ENCODE results near the gene ABCB8. TPM values are rescaled to one million over a fixed set of nuclear protein-coding genes. Genes with fewer than 3 reads are reported as not detected.

ABCB8 gene
- 40.2 to 49.4 TPM (median 46.1 TPM) in 5 replicates for total RNA-seq (2022; extraction: Qiagen RNA extraction)

GRCh38 chr7:151028131-151028947 lies at the start of gene ABCB8:
Gene ABCB8 (plus strand): TSS chr7:151028450. CDS start chr7:151028516, 66 bp downstream.

GRCh38 chr7:150990416-150991186 lies 37.6 kb upstream of the ABCB8 start, which contains the start of gene NOS3:
Gene NOS3 (plus strand): TSS chr7:150991017. CDS start chr7:150993804, 2,787 bp downstream.

GRCh38 chr7:151024435-151025056 lies 3.7 kb upstream of the ABCB8 start, which contains the start of gene ATG9B:
Gene ATG9B (minus strand): TSS chr7:151024494. CDS start chr7:151024423, 71 bp downstream.

GRCh38 chr7:151047976-151048815 lies 19.9 kb downstream of the ABCB8 start, which contains the start of gene ASIC3:
Gene ASIC3 (plus strand): TSS chr7:151048531. CDS start chr7:151048886, 355 bp downstream.

GRCh38 chr7:151057506-151057988 lies 29.3 kb downstream of the ABCB8 start, which contains the start of gene CDK5:
Gene CDK5 (minus strand): TSS chr7:151057897. CDS start chr7:151057848, 49 bp downstream.

GRCh38 chr7:151059367-151060112 lies 31.3 kb downstream of the ABCB8 start, which contains the start of gene SLC4A2:
Gene SLC4A2 (plus strand): TSS chr7:151059589. CDS start chr7:151061988, 2,399 bp downstream.

GRCh38 chr7:151080522-151081169 lies 52.4 kb downstream of the ABCB8 start, which contains the start of gene FASTK:
Gene FASTK (minus strand): TSS chr7:151080809. CDS start chr7:151080766, 43 bp downstream.

GRCh38 chr7:151083071-151083823 lies 55.0 kb downstream of the ABCB8 start, which contains the start of gene TMUB1:
Gene TMUB1 (minus strand): TSS chr7:151083493. CDS start chr7:151082563, 930 bp downstream.

GRCh38 chr7:151085691-151086620 lies 57.7 kb downstream of the ABCB8 start, which contains the start of gene AGAP3:
Gene AGAP3 (plus strand): TSS chr7:151086475. CDS start chr7:151086742, 267 bp downstream.

Other genes with a start within 250 kb of the ABCB8 start
- 0.10 to 0.17 TPM (median 0.13 TPM) in 3 of 5 replicates, not detected in the others for gene TMEM176B, start 228.1 kb upstream of the ABCB8 start, total RNA-seq (2022; extraction: Qiagen RNA extraction)
- not detected in 5 replicates for gene TMEM176A, start 227.7 kb upstream of the ABCB8 start, total RNA-seq (2022; extraction: Qiagen RNA extraction)
- 0.06 to 0.10 TPM in 2 of 5 replicates, not detected in the others for gene AOC1, start 175.9 kb upstream of the ABCB8 start, total RNA-seq (2022; extraction: Qiagen RNA extraction)
- gene KCNH2, start 50.1 kb upstream of the ABCB8 start, total RNA-seq (2022; extraction: Qiagen RNA extraction) = 2.9 to 3.6 TPM (median 3.3 TPM) in 5 replicates
- 0.33 to 0.51 TPM (median 0.38 TPM) in 5 replicates for gene NOS3, start 37.4 kb upstream of the ABCB8 start, total RNA-seq (2022; extraction: Qiagen RNA extraction)
- gene ATG9B, start 4.0 kb upstream of the ABCB8 start, total RNA-seq (2022; extraction: Qiagen RNA extraction) = 0.34 to 1.1 TPM (median 0.70 TPM) in 5 replicates
- gene ASIC3, start 20.1 kb downstream of the ABCB8 start, total RNA-seq (2022; extraction: Qiagen RNA extraction) = 6.0 to 10.8 TPM (median 9.5 TPM) in 5 replicates
- 29.7 to 32.8 TPM (median 32.5 TPM) in 5 replicates for gene CDK5, start 29.4 kb downstream of the ABCB8 start, total RNA-seq (2022; extraction: Qiagen RNA extraction)
- gene SLC4A2, start 31.1 kb downstream of the ABCB8 start, total RNA-seq (2022; extraction: Qiagen RNA extraction) = 201 to 272 TPM (median 246 TPM) in 5 replicates
- 58.8 to 75.1 TPM (median 73.7 TPM) in 5 replicates for gene FASTK, start 52.4 kb downstream of the ABCB8 start, total RNA-seq (2022; extraction: Qiagen RNA extraction)
- gene TMUB1, start 55.0 kb downstream of the ABCB8 start, total RNA-seq (2022; extraction: Qiagen RNA extraction) = 37.6 to 56.1 TPM (median 55.7 TPM) in 5 replicates
- 52.0 to 61.2 TPM (median 56.3 TPM) in 5 replicates for gene AGAP3, start 58.0 kb downstream of the ABCB8 start, total RNA-seq (2022; extraction: Qiagen RNA extraction)
- 0.10 to 0.17 TPM in 2 of 5 replicates, not detected in the others for gene GBX1, start 139.2 kb downstream of the ABCB8 start, total RNA-seq (2022; extraction: Qiagen RNA extraction)
- gene ASB10, start 158.8 kb downstream of the ABCB8 start, total RNA-seq (2022; extraction: Qiagen RNA extraction) = not detected in 5 replicates
- not detected in 5 replicates for gene H2BK1, start 182.0 kb downstream of the ABCB8 start, total RNA-seq (2022; extraction: Qiagen RNA extraction)
- gene ABCF2, start 198.8 kb downstream of the ABCB8 start, total RNA-seq (2022; extraction: Qiagen RNA extraction) = 59.6 to 71.5 TPM (median 61.7 TPM) in 5 replicates
- 41.0 to 46.4 TPM (median 43.4 TPM) in 5 replicates for gene CHPF2, start 204.0 kb downstream of the ABCB8 start, total RNA-seq (2022; extraction: Qiagen RNA extraction)
- 8.3 to 9.9 TPM (median 9.7 TPM) in 5 replicates for gene SMARCD3, start 220.2 kb downstream of the ABCB8 start, total RNA-seq (2022; extraction: Qiagen RNA extraction)